ENCODE data around the gene SFMBT2. TPM values are rescaled to one million over a fixed set of nuclear protein-coding genes. Genes with fewer than 3 reads are reported as not detected.

The SFMBT2 gene
- total RNA-seq, 1 donor from 2014 or later, result 2.7 TPM

- Mint-ChIP-seq H3K27ac (ENCODE audit: unreplicated experiment) (no peak overlapping the region), H3K9me3 (ENCODE audit: unreplicated experiment) (no peaks in the 10 kb centered on the region), H3K36me3 (ENCODE audit: unreplicated experiment) (no peaks in the 10 kb centered on the region), H3K4me3 (ENCODE audit: unreplicated experiment) (no peak overlapping the region), H3K27me3 (ENCODE audit: unreplicated experiment) (no peaks in the 10 kb centered on the region), H3K4me1 (ENCODE audit: unreplicated experiment) (no peaks in the 10 kb centered on the region)
- no peak for DNase-seq (ENCODE audit: extremely low spot score, unreplicated experiment)
- TF ChIP-seq CTCF (IDR thresholded peaks at IDR 0.05), result no peak
Measured at GRCh38 chr10:7291487-7292270, 119.2 kb downstream of the SFMBT2 start.

- no peaks in the 10 kb centered on the region for H3K36me3 Mint-ChIP-seq (ENCODE audit: unreplicated experiment)
- no peaks in the 10 kb centered on the region for H3K9me3 Mint-ChIP-seq (ENCODE audit: unreplicated experiment)
- H3K27ac Mint-ChIP-seq (ENCODE audit: unreplicated experiment), result no peak overlapping the region
- no peak overlapping the region for H3K4me3 Mint-ChIP-seq (ENCODE audit: unreplicated experiment)
- no peaks in the 10 kb centered on the region for H3K27me3 Mint-ChIP-seq (ENCODE audit: unreplicated experiment)
- no peak for TF ChIP-seq CTCF (IDR thresholded peaks at IDR 0.05)
- DNase-seq (ENCODE audit: extremely low spot score, unreplicated experiment), result no peak
- peaks cover 7% of the 10 kb centered on the region for H3K4me1 Mint-ChIP-seq (ENCODE audit: unreplicated experiment)
Measured at GRCh38 chr10:7288060-7288690, 122.7 kb downstream of the SFMBT2 start.

- Mint-ChIP-seq H3K4me1 (ENCODE audit: unreplicated experiment) (peaks cover 7% of the 10 kb centered on the region), H3K27me3 (ENCODE audit: unreplicated experiment) (no peaks in the 10 kb centered on the region), H3K36me3 (ENCODE audit: unreplicated experiment) (no peaks in the 10 kb centered on the region), H3K9me3 (ENCODE audit: unreplicated experiment) (no peaks in the 10 kb centered on the region), H3K27ac (ENCODE audit: unreplicated experiment) (no peak overlapping the region), H3K4me3 (ENCODE audit: unreplicated experiment) (no peak overlapping the region)
- no peak for TF ChIP-seq CTCF (IDR thresholded peaks at IDR 0.05)
- no peak for DNase-seq (ENCODE audit: extremely low spot score, unreplicated experiment)
Measured at GRCh38 chr10:7287377-7287776, 123.5 kb downstream of the SFMBT2 start.

- Mint-ChIP-seq H3K27me3 (ENCODE audit: unreplicated experiment) (no peaks in the 10 kb centered on the region), H3K27ac (ENCODE audit: unreplicated experiment) (no peak overlapping the region), H3K4me1 (ENCODE audit: unreplicated experiment) (peaks cover 7% of the 10 kb centered on the region), H3K9me3 (ENCODE audit: unreplicated experiment) (no peaks in the 10 kb centered on the region), H3K36me3 (ENCODE audit: unreplicated experiment) (no peaks in the 10 kb centered on the region), H3K4me3 (ENCODE audit: unreplicated experiment) (no peak overlapping the region)
- no peak for DNase-seq (ENCODE audit: extremely low spot score, unreplicated experiment)
- no peak for TF ChIP-seq CTCF (IDR thresholded peaks at IDR 0.05)
Measured at GRCh38 chr10:7285522-7286322, 125.1 kb downstream of the SFMBT2 start.

GRCh38 chr10:7283246-7283645 lies 127.6 kb downstream of the SFMBT2 start:
- no peaks in the 10 kb centered on the region for H3K36me3 Mint-ChIP-seq (ENCODE audit: unreplicated experiment)
- DNase-seq (ENCODE audit: extremely low spot score, unreplicated experiment), result no peak
- no peaks in the 10 kb centered on the region for H3K27me3 Mint-ChIP-seq (ENCODE audit: unreplicated experiment)
- H3K9me3 Mint-ChIP-seq (ENCODE audit: unreplicated experiment), result no peaks in the 10 kb centered on the region
- no peak overlapping the region for H3K4me3 Mint-ChIP-seq (ENCODE audit: unreplicated experiment)
- no peak for TF ChIP-seq CTCF (IDR thresholded peaks at IDR 0.05)
- H3K27ac Mint-ChIP-seq (ENCODE audit: unreplicated experiment), result no peak overlapping the region
- peaks cover 7% of the 10 kb centered on the region for H3K4me1 Mint-ChIP-seq (ENCODE audit: unreplicated experiment)
